ENCODE measurements around the gene CEP68.

The CEP68 gene

DNA sequence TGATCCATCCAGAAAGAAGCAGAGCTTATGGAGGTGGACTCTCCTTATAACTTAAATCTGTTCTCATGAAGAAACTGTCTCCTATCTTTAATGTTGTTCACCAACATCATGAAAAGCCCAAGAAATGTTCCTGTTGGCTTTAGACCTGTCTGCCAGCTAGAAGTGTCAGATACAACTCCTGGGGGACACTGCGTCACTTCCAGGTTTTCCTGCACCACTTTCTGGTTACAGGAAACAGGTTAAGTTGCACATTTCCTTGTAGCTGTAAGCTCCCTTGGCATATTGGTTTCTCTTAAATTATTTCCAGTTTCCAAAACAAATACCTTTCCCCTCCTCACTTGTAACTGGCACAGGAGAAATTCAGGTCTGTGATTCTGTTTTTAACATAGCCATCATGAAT, 2.9 kb downstream of the CEP68 start:
- no peak for DNase-seq

DNA sequence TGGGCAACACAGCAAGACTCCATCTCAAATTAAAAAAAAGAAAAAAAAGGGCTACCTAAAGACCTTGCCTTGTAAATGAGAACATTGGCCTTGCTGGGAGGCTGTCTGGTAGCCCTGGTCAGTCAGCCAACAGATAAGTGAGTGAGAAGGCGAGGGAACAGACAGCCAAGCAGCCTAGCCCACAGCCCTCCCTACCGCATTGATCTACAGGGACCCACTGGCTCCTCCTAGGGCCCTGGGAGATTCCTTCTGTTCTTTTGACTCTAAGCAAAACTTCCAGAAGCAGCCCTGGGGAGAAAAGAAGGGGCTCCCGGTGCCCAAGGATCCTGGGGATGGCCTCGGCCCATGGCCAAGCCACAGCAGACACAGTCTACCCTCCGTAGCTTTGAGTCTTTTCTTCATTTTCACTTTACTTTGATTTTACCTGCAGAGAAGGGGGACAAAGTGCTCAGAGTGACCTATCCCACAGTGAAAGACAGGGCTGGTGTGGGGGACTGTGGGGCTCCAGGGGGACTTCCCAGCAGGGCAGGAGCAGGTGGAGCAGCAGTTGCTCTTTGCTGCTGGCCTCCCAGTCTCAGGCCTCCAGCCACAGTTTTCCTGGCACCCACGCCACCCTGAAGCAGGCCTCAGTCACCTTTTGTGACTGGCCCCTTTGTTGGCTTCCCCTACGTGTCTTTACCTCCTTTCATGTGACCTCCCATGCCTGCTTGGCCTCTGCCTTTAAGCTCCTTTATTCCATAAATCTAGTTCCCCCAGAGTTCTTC, 5.1 kb downstream of the CEP68 start:
- DNase-seq = no peak

DNA sequence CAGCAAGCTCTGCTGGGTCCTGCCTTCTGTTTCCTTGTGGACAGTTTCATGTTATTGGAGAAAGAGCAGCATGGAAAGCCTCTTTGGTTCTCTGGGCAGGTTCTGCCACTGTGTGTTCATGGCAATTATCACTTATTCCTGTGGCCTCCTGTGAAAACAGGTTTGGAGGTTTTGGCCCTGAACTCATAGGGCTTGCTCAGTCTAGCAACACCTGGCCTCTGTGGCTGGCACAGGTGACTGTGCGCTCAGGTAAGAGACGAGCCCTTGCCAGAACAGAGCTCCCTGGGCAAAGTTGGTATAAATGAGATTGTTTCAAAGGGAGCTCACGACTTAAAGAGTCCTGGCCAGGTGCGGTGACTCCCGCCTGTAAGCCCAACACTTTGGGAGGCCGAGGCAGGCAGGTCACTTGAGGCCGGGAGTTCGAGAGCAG, 5.7 kb downstream of the CEP68 start:
- no peak for DNase-seq

DNA sequence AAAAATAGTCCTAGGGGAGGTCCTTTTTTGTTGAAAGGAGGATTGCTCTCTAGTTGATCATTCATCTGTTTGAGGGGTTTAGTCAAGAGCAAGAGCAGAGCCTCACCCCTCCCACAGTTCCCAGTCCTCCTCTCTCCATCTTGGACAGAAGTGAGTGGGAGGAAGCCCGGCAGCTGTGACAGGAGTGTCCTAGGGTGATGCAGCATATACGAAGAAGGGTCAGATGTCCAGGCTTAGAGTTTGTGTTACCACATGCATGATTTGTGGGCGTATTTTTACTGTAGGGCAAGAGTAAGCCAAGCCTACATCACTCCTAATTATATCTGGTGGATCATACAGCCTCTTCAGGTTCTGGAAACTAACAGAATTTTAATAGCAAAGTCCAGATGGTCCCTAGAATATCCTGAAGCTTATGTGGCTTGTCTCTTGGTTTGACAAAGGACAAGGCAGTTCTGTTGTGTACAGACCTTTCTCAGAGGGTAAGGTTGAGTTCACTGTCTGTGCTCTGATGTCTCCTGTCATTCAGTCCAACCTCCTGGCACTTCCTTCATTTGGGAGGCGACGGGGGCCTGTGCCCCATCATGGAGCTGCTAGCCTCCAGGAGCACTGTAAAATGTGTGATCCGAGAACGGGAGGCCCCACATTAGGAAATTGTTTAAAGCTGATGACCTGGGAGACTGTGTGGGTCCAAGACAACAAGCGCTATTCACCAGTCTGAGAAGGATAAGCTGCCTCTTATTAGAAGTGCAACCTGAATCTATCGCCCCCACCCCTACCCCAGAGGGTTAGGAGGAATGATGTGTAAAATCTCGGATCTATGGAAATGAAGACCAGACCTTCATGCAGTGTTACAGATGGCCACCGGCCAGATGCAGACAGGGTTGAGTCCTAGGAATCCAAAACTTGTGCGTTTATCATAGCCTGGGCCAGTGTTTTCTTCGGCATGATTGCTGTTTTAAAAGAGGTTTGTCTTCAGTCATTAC, 6.9 kb downstream of the CEP68 start:
- no peak for DNase-seq

DNA sequence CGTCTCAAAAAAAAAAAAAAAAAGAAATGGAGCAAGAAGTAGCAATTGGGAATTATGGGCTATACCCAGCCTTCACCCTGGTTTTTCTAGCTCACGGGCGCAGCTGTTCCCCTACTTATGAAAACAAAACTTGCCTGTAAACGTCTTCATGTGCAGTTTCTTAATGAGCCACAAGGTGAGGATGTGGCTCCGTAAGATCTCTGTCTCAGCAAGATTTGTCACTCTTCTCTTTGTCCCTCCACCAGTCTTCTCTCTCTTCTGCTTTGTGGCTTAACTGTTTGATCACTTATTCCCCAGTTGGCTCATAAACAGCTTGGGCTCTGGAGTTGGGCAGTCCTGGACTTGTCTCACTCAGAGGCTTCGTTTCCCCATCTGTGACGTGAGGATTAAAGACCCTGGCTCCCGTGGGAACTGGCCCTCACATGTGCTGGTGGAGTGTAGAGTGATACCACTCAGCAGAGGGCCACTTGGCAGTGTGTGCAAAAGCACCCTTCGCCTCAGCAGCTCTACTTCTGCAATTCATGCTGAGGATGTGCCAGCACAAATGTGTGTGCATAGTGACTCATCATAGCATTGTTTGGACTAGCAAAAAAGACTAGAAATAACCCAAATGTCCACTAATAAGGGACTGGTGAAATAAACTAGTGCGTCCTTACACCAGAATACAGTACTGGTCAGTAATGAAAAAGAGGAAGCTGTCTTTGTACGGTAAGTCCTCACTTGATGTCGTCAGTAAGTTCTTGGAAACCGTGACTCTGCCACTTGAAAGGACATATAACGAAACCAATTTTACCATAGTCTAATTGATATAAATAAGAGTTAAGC, 8.7 kb downstream of the CEP68 start:
- DNase-seq = peak; percentile 85

DNA sequence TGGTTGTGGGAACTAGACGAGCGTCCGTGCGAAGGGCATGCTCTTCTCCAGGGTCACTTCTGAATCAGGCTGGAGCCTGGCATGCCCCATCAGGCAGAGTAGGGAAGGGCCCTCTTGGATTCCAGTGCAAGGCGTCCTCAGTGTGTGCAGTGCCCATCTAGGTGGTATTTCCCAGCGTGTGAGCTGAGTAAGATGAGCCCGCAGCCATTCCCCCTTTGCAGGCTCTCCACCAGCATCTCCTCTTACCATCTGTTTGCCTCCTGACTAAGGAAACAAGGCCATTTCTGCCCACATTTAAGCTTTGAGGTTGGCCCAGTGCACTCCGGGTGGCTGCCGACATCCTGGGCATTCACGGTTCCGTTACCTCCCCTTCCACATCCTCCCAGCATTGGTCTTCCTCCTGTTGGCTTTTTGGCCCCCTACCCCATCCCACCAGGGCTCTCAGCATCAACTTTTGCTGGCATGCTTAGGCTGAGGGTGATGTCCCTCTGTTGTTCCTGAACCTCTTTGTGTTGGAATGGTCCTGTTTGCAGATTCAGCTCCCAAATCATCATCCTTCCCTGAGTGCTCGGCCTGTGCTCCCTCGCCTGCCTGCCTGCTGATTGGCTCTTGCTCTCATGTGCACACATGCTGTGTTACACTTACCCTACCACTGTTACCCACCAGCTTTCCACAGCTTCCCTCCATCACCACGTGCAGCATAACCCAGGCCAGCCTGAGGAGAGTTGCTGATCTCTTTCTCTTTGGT, 11.8 kb downstream of the CEP68 start:
- DNase-seq = no peak

DNA sequence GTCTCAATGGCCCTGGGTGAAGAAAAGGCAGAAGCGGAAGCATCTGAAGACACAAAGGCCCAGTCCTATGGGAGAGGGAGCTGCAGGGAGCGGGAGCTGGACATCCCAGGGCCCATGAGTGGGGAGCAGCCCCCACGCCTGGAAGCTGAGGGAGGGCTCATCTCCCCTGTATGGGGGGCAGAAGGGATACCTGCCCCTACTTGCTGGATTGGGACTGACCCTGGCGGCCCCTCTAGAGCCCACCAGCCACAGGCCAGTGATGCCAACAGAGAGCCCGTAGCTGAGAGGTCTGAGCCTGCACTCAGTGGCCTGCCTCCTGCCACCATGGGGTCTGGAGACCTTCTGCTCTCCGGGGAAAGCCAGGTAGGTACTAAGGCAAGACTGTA, 13.2 kb downstream of the CEP68 start:
- no peak for DNase-seq

DNA sequence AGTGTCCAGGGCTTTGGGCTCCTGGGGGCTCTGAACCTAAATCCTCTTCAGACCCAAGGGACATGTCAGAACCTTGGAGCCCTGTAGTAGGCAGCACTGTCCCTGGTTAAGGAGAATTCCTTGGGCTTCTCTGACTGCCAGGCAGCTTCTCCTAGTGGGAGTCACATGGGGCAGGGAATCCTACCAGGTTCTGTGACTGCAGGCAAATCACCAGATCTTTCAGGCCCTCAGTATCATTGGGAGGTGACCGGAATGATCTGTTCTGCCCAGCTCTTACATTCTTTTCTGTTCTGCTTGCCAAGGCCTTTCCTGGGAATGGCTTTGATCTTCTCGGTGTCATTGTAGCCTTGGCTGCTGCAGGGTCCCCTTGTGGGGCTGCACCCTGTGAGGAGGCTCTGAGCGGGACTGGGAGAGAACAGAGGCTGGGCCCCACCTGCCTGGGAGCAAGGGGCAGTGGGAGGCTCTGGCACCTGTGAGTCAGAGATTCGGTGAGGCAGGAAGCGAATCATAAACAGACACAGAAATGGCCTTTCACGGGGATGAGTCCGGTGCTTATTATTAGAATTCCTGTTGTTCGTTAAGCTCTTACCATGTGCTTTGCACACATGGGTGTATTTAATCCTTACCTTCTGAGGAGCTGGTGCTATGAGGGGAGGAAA, 14.1 kb downstream of the CEP68 start:
- DNase-seq = no peak

DNA sequence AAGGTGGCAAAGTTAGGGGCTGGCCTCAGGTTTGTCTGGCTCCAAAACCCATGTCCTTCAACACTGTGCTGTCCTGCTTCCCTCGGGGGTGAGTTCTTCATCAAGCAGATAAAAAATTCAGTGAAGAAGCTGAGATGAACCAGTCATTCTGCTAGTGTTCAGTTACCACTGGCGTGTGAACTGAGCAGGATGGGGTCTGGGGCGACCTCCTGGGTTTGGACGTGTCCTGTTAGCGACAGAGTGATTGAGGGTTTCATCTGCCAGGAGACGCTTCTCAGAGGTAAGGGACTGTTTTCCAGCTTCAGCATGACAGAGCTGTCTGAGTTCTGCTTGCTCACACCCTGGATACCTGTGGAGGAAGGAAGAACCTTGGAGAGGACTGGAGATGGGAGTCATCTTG, 14.6 kb downstream of the CEP68 start:
- no peak for DNase-seq

DNA sequence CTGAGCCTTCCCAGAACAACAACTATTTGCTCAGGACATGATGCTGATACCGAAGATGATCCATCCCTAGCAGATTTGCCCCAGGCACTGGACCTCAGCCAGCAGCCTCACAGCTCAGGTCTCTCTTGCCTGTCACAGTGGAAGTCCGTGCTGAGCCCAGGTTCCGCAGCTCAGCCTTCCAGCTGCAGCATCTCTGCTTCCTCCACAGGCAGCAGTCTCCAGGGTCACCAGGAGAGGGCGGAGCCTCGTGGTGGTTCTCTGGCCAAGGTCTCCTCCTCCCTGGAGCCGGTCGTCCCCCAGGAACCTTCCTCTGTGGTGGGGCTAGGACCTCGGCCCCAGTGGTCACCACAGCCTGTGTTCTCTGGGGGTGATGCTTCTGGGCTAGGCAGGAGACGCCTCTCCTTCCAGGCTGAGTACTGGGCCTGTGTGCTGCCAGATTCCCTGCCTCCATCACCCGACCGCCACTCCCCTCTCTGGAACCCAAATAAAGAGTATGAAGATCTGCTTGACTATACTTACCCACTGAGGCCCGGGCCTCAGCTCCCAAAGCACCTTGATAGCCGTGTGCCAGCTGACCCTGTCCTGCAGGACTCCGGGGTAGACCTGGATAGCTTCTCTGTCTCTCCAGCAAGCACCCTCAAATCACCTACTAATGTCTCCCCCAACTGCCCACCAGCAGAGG, 15.4 kb downstream of the CEP68 start:
- no peak for DNase-seq

DNA sequence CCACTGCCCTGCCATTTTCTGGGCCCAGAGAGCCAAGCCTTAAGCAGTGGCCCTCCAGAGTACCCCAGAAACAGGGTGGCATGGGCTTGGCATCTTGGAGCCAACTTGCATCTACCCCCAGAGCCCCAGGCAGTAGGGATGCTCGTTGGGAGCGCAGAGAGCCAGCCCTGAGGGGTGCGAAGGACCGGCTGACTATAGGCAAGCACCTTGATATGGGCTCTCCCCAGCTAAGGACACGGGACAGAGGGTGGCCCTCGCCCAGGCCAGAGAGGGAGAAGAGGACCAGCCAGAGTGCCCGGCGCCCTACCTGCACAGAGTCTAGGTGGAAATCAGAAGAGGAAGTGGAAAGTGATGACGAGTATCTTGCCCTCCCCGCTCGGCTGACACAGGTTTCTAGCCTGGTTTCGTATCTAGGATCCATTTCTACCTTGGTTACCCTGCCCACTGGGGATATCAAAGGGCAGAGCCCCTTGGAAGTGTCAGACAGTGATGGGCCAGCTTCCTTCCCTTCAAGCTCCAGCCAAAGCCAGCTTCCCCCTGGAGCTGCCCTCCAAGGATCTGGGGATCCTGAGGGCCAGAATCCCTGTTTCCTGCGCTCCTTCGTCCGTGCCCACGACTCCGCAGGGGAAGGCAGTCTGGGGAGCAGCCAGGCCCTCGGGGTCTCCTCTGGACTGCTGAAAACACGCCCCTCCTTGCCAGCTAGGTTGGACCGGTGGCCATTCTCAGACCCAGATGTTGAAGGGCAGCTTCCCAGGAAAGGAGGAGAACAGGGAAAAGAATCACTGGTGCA, 16.2 kb downstream of the CEP68 start:
- no peak for DNase-seq

DNA sequence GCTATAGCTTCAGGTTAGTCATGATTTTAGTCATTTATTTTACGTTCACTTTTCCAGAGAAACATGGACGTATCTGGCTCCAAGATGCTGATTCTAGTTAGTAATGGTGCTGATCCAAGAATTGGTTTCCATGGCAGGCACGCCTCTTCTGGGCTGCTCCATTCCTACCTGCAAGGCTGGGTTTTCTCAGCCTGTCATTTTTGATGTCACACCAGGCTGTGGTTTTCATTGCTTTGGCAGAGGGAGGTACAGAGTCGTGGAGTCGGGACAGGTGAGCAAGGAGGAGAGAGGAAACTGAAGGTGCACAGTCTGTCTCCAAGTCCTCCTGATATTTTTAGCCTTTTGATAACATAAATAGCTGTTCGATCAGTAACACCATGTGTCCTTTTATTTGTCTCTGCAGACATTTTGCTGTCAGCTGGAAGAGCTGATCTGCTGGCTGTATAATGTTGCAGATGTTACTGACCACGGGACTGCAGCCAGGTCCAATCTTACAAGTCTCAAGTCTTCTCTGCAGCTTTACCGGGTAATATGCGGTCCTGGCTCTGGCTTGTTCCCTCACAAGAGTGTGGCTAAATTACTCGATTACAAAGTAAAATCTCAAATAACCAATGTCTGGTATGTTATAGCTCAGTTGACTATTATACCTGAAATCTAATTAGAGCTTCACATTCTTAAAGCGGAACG, 17.8 kb downstream of the CEP68 start:
- no peak for DNase-seq

DNA sequence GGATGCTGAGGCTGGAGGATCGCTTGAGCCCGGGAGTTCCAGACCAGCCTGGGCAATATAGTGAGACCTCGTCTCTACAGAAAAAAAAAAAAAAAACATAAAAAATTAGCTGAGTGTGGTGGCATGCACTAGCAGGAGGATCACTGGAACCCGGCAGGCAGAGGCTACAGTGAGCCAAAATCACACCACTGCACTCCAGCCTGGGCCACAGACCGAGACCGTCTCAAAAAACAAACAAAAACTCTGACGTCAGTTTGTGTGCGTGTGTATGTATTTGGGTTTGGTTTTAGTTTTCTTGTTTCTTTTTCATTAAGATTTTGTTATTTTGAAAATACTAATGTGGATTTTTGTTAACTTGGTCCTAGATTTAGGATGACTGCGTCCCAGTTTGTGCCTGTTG, 19.0 kb downstream of the CEP68 start:
- DNase-seq = no peak

DNA sequence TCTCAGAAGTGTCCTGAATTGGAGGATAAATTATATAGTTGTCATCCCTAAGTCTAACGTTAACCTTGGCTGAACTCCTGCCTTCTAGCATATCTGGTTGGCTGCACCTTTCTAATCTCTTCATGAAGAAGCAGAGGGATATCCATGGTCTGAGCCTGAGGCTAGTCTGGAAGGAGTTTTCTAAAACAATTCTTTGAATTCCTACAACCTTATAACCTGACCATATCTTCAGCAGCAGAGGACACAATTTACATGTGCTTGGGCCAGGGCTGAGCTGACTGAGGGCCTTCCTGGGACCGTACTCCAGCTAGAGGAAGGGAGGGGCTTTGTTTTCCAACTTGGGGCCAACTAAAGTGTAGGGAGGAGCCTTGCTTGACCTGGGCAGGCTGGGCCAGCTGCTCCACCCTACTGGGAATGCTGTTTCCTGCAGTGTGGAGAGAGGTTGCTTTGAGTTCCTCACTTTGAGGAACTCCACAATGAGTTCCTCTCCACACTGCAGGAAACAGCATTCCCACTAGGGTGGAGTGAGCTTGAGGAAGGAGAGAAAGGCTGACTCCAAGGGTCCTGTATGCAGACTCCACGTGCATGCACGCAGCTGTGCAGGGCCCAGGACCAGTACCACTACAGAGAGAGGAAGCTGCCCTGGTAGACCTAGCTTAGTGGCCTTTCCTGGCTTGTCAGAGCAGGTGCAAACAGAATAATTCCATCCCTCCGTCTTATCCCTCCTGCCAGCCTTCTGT, 19.6 kb downstream of the CEP68 start:
- no peak for DNase-seq

DNA sequence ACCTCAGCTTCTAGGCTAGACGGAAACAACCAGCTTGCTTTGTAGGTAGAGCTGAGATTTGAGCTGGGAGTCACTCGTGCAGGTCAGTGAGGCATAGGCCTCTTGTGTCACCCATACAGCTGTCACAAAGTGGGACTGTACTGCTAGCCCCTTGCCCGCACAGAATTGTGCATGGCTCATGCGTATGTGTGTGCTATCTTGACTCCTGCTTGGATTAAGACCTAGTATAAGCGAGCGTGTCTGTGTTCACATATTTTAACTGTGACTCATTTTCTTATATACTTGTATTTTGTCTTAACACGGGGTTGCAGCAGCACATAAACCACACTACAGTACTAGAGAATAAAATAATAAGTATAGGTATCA, 20.1 kb downstream of the CEP68 start:
- DNase-seq = no peak

DNA sequence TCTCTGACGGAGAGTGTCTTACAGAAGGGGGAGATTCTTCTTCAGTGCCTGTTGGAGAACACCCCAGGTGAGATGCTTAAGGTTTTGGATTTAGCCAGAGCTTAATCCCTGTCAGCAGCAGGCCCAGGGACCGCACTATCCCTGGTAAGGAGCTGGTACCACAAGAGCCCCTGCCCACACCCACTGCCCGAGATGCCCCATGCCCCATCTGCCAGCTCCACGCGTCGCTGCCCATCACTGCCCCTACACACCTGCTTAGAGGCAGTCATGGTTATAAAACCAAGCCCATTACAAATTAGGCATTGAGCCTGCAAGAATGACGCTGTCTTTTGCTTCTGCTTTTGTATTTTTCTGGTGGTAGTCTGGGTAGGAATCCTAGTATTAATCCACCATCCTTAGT, 21.7 kb downstream of the CEP68 start:
- no peak for DNase-seq

DNA sequence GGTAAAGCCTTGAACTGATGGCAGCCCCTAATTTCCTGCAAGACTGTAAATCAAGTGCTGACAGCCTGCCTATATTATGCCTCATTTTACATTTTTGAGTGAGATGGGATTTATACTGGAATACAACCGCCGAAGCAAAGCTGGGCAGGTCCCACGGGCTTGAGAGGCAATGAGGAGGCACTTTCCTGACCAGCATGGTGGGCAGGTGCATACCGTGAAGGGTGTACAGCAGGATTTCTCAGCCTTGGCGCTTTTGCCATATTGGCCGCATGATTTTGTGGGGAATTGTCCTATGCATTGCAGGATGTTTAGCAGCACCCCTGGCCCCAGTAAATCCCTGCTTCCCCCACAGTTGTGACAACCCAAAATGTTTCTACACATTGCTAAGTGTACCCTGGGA, 22.8 kb downstream of the CEP68 start:
- no peak for DNase-seq

DNA sequence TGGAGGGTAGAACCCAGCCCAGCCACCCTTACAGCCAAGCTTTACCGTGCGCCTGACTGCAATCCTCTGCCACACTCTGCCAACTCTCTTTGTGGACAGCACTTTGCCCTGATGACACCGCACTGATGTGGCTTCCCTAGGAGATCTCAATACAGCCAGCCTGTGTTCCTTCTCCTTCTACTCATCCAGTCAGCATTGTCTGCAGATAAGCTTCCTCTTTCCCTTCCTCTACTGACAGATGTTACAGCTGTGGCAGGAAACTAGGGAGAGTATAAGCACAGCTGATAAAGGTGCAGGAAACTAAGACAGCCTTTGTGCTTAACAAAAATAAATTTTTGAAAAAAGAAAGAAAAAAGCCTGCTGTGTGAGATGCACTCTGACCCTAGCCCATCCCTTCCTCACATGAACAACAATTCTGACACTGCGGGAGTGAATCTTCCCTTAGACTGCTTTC, 25.0 kb downstream of the CEP68 start:
- DNase-seq = peak; percentile 92

DNA sequence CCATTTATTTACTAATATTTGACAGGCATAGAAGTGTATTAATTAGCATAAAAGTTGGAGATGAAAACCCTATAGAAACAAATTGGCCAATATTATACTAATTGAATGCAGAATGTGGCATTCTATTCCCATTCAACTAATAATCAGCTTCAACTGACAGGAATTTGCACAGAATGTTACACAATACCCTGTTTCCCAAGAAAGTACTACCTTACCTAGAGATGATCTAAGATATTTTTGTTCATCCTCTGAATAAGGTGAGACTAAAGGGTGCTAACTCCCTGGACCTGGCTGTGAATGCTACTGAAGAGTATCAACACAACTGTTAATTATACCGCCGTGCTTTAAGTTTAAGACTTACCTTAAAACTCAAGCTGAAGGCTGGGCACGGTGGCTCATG, 28.9 kb downstream of the CEP68 start:
- no peak for DNase-seq

All from GDM1 (cell line).